SU-DHL-6 (cell line): ENCODE measurements around the gene TERB2.
"Not testable (repeated sequence)": the region's sequence is repeated elsewhere in the genome, so short reads cannot be mapped to it uniquely, and the experiment has no call there.

ENCODE experiments used
- H2AFZ ChIP-seq: fragments of 200-600 bp; sonication (generic); 2 replicates; pipeline ENCODE4 v1.6.1; 2014; ENCODE audit warnings: low read depth, mild to moderate bottlenecking, moderate library complexity, mixed read lengths, antibody characterized with exemption, low read length; ENCODE audit not compliant: severe bottlenecking
- H3F3A ChIP-seq: fragments of 200-600 bp; shearing (Covaris generic); 2 replicates; pipeline ENCODE4 v1.6.0; 2016; ENCODE audit warnings: antibody characterized with exemption, mild to moderate bottlenecking; ENCODE audit not compliant: insufficient read depth
- H3K27ac ChIP-seq: fragments of 200-600 bp; sonication (generic); 2 replicates; pipeline ENCODE4 v1.5.1; 2016; ENCODE audit warnings: low read depth, mild to moderate bottlenecking, low read length, moderate library complexity, mixed read lengths
- H3K27me3 ChIP-seq: fragments of 200-600 bp; sonication (generic), shearing (Covaris generic); 2 replicates; pipeline ENCODE4 v1.6.0; 2014; ENCODE audit warnings: mild to moderate bottlenecking, low read length
- H3K36me3 ChIP-seq: fragments of 200-600 bp; sonication (generic); 2 replicates; pipeline ENCODE4 v1.6.1; 2014; ENCODE audit warnings: mild to moderate bottlenecking, low read length, mixed read lengths
- H3K4me2 ChIP-seq: fragments of 300-600, 200-600 bp; shearing (Covaris generic), sonication (generic); 2 replicates; pipeline ENCODE4 v1.6.0; 2014; ENCODE audit warnings: low read length, low read depth, mild to moderate bottlenecking; ENCODE audit not compliant: poor library complexity, severe bottlenecking
- H3K4me3 ChIP-seq: fragments of 200-600 bp; sonication (generic); 2 replicates; pipeline ENCODE4 v1.5.1; 2014; ENCODE audit warnings: antibody characterized with exemption, low read length, mild to moderate bottlenecking, mixed read lengths; ENCODE audit not compliant: insufficient read depth, poor library complexity, severe bottlenecking
- H3K79me2 ChIP-seq: fragments of 200-600 bp; sonication (generic); 2 replicates; pipeline ENCODE4 v1.6.1; 2014; ENCODE audit warnings: mild to moderate bottlenecking, low read length, moderate library complexity; ENCODE audit not compliant: insufficient read depth
- H3K9ac ChIP-seq: fragments of 200-600 bp; sonication (generic); 2 replicates; pipeline ENCODE4 v1.7.0; 2014; ENCODE audit warnings: mild to moderate bottlenecking, low read length
- H3K9me2 ChIP-seq: fragments of 200-600 bp; sonication (generic); replicated peaks from 2 replicates; pipeline ENCODE4 v1.6.1; 2014; ENCODE audit warnings: low read length; ENCODE audit not compliant: insufficient read depth
- H3K9me3 ChIP-seq: fragments of 200-600 bp; sonication (generic); 2 replicates; pipeline ENCODE4 v1.6.1; 2014; ENCODE audit warnings: low read length, mixed read lengths; ENCODE audit not compliant: insufficient read depth
- H4K20me1 ChIP-seq: fragments of 200-600 bp; sonication (generic); 2 replicates; pipeline ENCODE4 v1.6.1; 2014; ENCODE audit warnings: low read depth, mild to moderate bottlenecking, antibody characterized with exemption, low read length, moderate library complexity, mixed read lengths
- EZH2phosphoT487 ChIP-seq: fragments of 200-600 bp; sonication (generic), shearing (Covaris generic); conservative IDR thresholded peaks from 2 replicates; pipeline ENCODE4 v1.6.1; 2018; ENCODE audit warnings: mild to moderate bottlenecking, antibody characterized with exemption, low read length, moderate library complexity, mixed read lengths
- TF ChIP-seq, protein P1 (sequence below): fragments of 200-600 bp; sonication (generic); IDR thresholded peaks from one replicate; pipeline ENCODE4 v1.5.1; 2017; ENCODE audit warnings: antibody characterized with exemption, mild to moderate bottlenecking, low read length, moderate library complexity; ENCODE audit not compliant: insufficient read depth, poor library complexity, severe bottlenecking

TERB2 gene

DNA sequence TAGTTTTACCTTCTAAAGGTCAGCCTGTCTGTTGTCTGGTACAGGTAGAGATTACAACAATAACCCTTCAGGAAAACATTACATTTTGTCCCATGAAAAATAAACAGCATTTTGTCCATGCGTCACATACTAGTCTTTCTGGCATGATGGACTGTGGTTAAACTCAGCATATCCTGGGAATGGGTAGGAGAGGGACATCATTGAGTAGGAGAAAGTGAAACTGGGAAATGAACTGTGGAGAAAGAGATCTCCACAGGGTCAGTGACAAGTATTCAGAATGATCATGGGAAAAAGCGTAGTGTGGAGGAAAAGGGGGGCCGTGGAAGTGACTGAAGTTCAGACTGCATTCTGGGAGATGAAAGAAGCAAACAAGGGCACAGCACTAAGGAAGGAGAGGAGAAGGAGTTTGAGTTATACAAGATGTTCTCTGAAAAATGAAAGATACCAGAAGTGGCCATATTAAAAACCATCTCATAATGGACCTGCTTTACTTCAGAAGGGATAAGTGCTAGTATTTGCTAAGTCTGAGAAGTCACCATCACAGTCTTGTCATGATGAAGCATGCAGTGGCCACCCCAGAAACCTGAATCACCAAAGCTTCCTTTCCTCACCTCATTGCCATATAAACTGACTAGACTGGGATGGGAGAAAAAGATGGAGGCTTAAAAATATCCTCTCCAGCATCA lies 31.8 kb downstream of the TERB2 start:
- not testable (repeated sequence) for H3K36me3 ChIP-seq, H3K4me3 ChIP-seq, H4K20me1 ChIP-seq, H3K27me3 ChIP-seq, H3K9me2 ChIP-seq, H3K9me3 ChIP-seq, H3K4me2 ChIP-seq, H2AFZ ChIP-seq, H3K27ac ChIP-seq, H3K9ac ChIP-seq, H3F3A ChIP-seq, H3K79me2 ChIP-seq

- H2AFZ ChIP-seq, H3K36me3 ChIP-seq, H4K20me1 ChIP-seq, H3K27ac ChIP-seq, H3K9ac ChIP-seq, H3K79me2 ChIP-seq, H3K27me3 ChIP-seq, H3K9me3 ChIP-seq, H3K9me2 ChIP-seq, H3F3A ChIP-seq, H3K4me2 ChIP-seq, H3K4me3 ChIP-seq: not testable (repeated sequence)
Measured at GRCh38 chr15:44988870-44989219, 32.4 kb downstream of the TERB2 start.

GRCh38 chr15:44997632-44998031 lies 41.1 kb downstream of the TERB2 start:
- H3K79me2 ChIP-seq = not testable (repeated sequence)

DNA sequence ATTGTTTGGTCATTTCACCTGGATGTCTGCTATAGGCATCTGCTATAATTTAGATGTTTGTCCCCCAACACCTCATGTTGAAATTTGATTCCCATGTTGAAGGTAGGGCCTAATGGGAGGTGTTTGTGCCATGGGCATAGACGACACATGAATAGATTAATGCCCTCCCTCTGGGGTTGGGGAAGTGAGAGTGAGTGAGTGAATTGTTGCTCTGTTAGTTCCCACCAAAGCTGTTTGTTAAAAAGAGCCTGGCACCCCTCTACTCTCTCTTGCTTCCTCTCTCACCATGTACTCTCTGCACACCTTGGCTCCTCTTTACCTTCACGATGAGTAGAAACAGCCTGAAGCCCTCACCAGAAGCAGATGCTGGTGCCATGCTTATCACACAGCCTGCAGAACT lies 42.6 kb downstream of the TERB2 start:
- no peaks in the 10 kb centered on the region for H4K20me1 ChIP-seq
- H3K4me3 ChIP-seq = no peak overlapping the region
- no peak overlapping the region for H2AFZ ChIP-seq
- H3K4me2 ChIP-seq = no peak overlapping the region
- no peaks in the 10 kb centered on the region for H3K36me3 ChIP-seq
- no peaks in the 10 kb centered on the region for H3K9me2 ChIP-seq
- no peaks in the 10 kb centered on the region for H3K79me2 ChIP-seq
- H3F3A ChIP-seq = no peaks in the 10 kb centered on the region
- H3K27me3 ChIP-seq = no peaks in the 10 kb centered on the region
- TF ChIP-seq EZH2phosphoT487 = no peak
- TF ChIP-seq, protein P1, sequence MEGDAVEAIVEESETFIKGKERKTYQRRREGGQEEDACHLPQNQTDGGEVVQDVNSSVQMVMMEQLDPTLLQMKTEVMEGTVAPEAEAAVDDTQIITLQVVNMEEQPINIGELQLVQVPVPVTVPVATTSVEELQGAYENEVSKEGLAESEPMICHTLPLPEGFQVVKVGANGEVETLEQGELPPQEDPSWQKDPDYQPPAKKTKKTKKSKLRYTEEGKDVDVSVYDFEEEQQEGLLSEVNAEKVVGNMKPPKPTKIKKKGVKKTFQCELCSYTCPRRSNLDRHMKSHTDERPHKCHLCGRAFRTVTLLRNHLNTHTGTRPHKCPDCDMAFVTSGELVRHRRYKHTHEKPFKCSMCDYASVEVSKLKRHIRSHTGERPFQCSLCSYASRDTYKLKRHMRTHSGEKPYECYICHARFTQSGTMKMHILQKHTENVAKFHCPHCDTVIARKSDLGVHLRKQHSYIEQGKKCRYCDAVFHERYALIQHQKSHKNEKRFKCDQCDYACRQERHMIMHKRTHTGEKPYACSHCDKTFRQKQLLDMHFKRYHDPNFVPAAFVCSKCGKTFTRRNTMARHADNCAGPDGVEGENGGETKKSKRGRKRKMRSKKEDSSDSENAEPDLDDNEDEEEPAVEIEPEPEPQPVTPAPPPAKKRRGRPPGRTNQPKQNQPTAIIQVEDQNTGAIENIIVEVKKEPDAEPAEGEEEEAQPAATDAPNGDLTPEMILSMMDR = no peak
- H3K27ac ChIP-seq = no peak overlapping the region
- no peak overlapping the region for H3K9ac ChIP-seq
- no peaks in the 10 kb centered on the region for H3K9me3 ChIP-seq

More at GRCh38 chr15:44997632-44998031, 41.1 kb downstream of the TERB2 start:
- not testable (repeated sequence) for H3K36me3 ChIP-seq, H3K4me3 ChIP-seq, H3K9me2 ChIP-seq, H3F3A ChIP-seq, H4K20me1 ChIP-seq, H3K9me3 ChIP-seq, H2AFZ ChIP-seq, H3K27me3 ChIP-seq, H3K27ac ChIP-seq, H3K9ac ChIP-seq, H3K4me2 ChIP-seq

- H3K9ac ChIP-seq, H3K27ac ChIP-seq, H3K27me3 ChIP-seq, H3K9me3 ChIP-seq, H3K9me2 ChIP-seq, H3K36me3 ChIP-seq, H3K4me2 ChIP-seq, H3F3A ChIP-seq, H4K20me1 ChIP-seq, H3K4me3 ChIP-seq, H2AFZ ChIP-seq, H3K79me2 ChIP-seq: not testable (repeated sequence)
Measured at GRCh38 chr15:45001180-45001579, 44.7 kb downstream of the TERB2 start.

DNA sequence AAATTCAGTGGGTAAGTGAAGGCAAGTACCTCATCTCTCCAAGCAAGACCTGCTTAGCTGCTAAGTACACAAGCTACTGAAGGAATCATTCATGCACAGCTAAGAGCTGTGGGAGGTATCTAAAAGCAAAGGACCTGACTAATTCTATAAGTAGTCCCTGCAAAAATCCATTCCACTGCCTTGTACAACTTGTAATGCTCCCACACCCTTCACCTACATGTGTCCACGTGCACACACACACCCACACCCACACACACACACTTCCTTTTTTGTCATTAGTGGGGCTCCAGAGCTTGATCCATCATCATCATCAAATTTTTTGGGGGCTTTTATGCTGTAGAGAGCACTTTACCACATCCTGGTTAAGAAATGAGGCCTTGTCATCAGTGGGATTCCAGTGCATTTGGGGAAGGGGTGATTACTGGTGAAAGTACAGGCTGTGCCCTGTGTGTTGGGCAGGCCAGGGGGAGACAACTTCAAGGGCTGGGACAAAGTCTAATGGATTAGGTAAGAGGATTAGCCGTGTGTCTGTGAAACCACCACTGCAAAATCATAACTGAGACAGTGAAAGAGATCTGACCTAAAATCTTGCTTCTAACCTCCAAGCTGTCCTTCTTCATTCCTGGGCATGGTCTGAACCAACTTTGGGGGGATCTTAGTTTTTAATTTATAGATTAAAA lies 47.4 kb downstream of the TERB2 start:
- H3K79me2 ChIP-seq, H3K27ac ChIP-seq, H3K36me3 ChIP-seq, H3K4me2 ChIP-seq, H3K9me3 ChIP-seq, H3K9ac ChIP-seq, H3K27me3 ChIP-seq, H2AFZ ChIP-seq, H4K20me1 ChIP-seq, H3F3A ChIP-seq, H3K4me3 ChIP-seq, H3K9me2 ChIP-seq: not testable (repeated sequence)

- H3K27ac ChIP-seq, H3K9me3 ChIP-seq, H3K4me2 ChIP-seq, H3K36me3 ChIP-seq, H3K79me2 ChIP-seq, H3K27me3 ChIP-seq, H2AFZ ChIP-seq, H3K9me2 ChIP-seq, H4K20me1 ChIP-seq, H3K4me3 ChIP-seq, H3F3A ChIP-seq, H3K9ac ChIP-seq: not testable (repeated sequence)
Measured at GRCh38 chr15:45004590-45005175, 48.2 kb downstream of the TERB2 start.
